GM23338 (cell line): ENCODE data around the gene MMS19. TPM values are rescaled to one million over a fixed set of nuclear protein-coding genes. Genes with fewer than 3 reads are reported as not detected.

Source experiments
- ATAC-seq: fragments of 200-7000 bp; cut with Tn5 transposase; 3 replicates; pipeline ENCODE4 v1.9.1; 2020
- DNase-seq: peaks from one replicate; pipeline ENCODE4 v3.0.0-alpha.2; 2015; ENCODE audit warnings: low spot score
- H2AFZ ChIP-seq: fragments of 200-600 bp; sonication (generic); 2 replicates; pipeline ENCODE4 v1.8.0; 2016; ENCODE audit warnings: antibody characterized with exemption, mild to moderate bottlenecking, moderate library complexity
- H3F3A ChIP-seq: fragments of 200-600 bp; sonication (generic); replicated peaks from 2 replicates; pipeline ENCODE4 v1.8.0; 2017; ENCODE audit warnings: antibody characterized with exemption, mixed run types, low read depth
- H3K27ac ChIP-seq: fragments of 200-600 bp; sonication (generic); 2 replicates; pipeline ENCODE4 v1.6.1; 2016; ENCODE audit warnings: low read depth
- H3K27me3 ChIP-seq: fragments of 200-600 bp; sonication (generic); 2 replicates; pipeline ENCODE4 v1.8.0; 2016; ENCODE audit warnings: mild to moderate bottlenecking, mixed run types, moderate library complexity; ENCODE audit not compliant: insufficient read depth
- H3K36me3 ChIP-seq: fragments of 200-600 bp; sonication (generic); 2 replicates; pipeline ENCODE4 v1.8.0; 2016; ENCODE audit warnings: mild to moderate bottlenecking; ENCODE audit not compliant: insufficient read depth
- H3K4me1 ChIP-seq: fragments of 200-600 bp; sonication (generic); 2 replicates; pipeline ENCODE4 v1.8.0; 2016; ENCODE audit warnings: mild to moderate bottlenecking, moderate library complexity; ENCODE audit not compliant: insufficient read depth
- H3K4me2 ChIP-seq: fragments of 200-600 bp; sonication (generic); 2 replicates; pipeline ENCODE4 v1.7.1; 2017; ENCODE audit warnings: mixed run types
- H3K4me3 ChIP-seq: fragments of 200-600 bp; sonication (generic); 2 replicates; pipeline ENCODE4 v1.6.1; 2016; ENCODE audit warnings: mixed run types
- H3K79me2 ChIP-seq: fragments of 200-600 bp; sonication (generic); replicated peaks from 2 replicates; pipeline ENCODE4 v1.8.0; 2017; ENCODE audit warnings: mild to moderate bottlenecking; ENCODE audit not compliant: insufficient read depth
- H3K9me2 ChIP-seq: fragments of 200-600 bp; sonication (generic); 2 replicates; pipeline ENCODE4 v1.8.0; 2017; ENCODE audit not compliant: insufficient read depth
- H4K20me1 ChIP-seq: fragments of 200-600 bp; sonication (generic); replicated peaks from 2 replicates; pipeline ENCODE4 v1.8.0; 2017; ENCODE audit warnings: mild to moderate bottlenecking; ENCODE audit not compliant: insufficient read depth
- H3K27ac Mint-ChIP-seq: 2 replicates; pipeline ENCODE4 v1.8.0; 2020; ENCODE audit warnings: inconsistent platforms, mild to moderate bottlenecking, moderate library complexity, mixed read lengths
- H3K27me3 Mint-ChIP-seq: 3 replicates; pipeline ENCODE4 v1.8.0; 2022; ENCODE audit warnings: low read depth, mild to moderate bottlenecking, moderate library complexity, mixed read lengths, inconsistent platforms; ENCODE audit not compliant: insufficient read depth, poor library complexity
- H3K36me3 Mint-ChIP-seq: 3 replicates; pipeline ENCODE4 v1.8.0; 2021; ENCODE audit warnings: low read depth, mild to moderate bottlenecking, inconsistent platforms, moderate library complexity, mixed read lengths
- H3K4me1 Mint-ChIP-seq: 3 replicates; pipeline ENCODE4 v1.8.0; 2020; ENCODE audit warnings: mild to moderate bottlenecking, inconsistent platforms, mixed read lengths
- H3K4me3 Mint-ChIP-seq: 3 replicates; pipeline ENCODE4 v1.8.0; 2021; ENCODE audit warnings: moderate library complexity, mild to moderate bottlenecking, inconsistent platforms, mixed read lengths
- H3K9me3 Mint-ChIP-seq: 3 replicates; pipeline ENCODE4 v1.8.0; 2020; ENCODE audit warnings: moderate library complexity, mild to moderate bottlenecking, inconsistent platforms, mixed read lengths
- CREB1 ChIP-seq: fragments of 250-450 bp; sonication (Bioruptor Pico); IDR thresholded peaks from 2 replicates; pipeline ENCODE4 v1.5.0; 2020; ENCODE audit warnings: low read depth, mild to moderate bottlenecking, moderate library complexity
- EZH2phosphoT487 ChIP-seq: fragments of 200-600 bp; sonication (generic); IDR thresholded peaks from one replicate; pipeline ENCODE4 v1.8.1; 2018; ENCODE audit warnings: antibody characterized with exemption; ENCODE audit not compliant: unreplicated experiment
- NANOG ChIP-seq: IDR thresholded peaks from 2 replicates; pipeline ENCODE4 v1.6.1; 2016; ENCODE audit warnings: antibody characterized with exemption, borderline replicate concordance
- ZNF114 ChIP-seq: fragments of 250-450 bp; sonication (Bioruptor Pico); IDR thresholded peaks from 2 replicates; pipeline ENCODE4 v1.5.0; 2020; ENCODE audit warnings: mild to moderate bottlenecking, moderate library complexity
- ZNF331 ChIP-seq: fragments of 250-450 bp; sonication (Bioruptor Pico); IDR thresholded peaks from 2 replicates; pipeline ENCODE4 v1.5.0; 2020; ENCODE audit warnings: low read depth, mild to moderate bottlenecking, moderate library complexity
- polyA plus RNA-seq: library from polyadenylated mRNA; unstranded; fragments of >200 nt; fragmentation: Nextera tagmentation; extraction: Ambion mirVana; gene quantifications from 2 replicates; pipeline ENCODE4 v1.2.1, GENCODE V29; 2016
- total RNA-seq: library from RNA; depleted of rRNA; stranded (reverse); fragments of >200 nt; shearing (Covaris generic); gene quantifications from 2 replicates; pipeline ENCODE4 v1.2.3, GENCODE V29; 2014
- TF ChIP-seq, protein P1 (sequence below), 2 experiments: fragments of 200-600 bp in 1 of 2; sonication (generic) in 1 of 2; conservative IDR thresholded peaks; 2 replicates each; pipeline versions ENCODE4 v1.5.1 to v1.6.1; 2016 to 2017; ENCODE audit warnings: antibody characterized with exemption in 2 of 2, low read depth in 2 of 2, mild to moderate bottlenecking in 2 of 2, moderate library complexity in 1 of 2

MMS19 gene
- total and polyA plus RNA-seq, 2 experiments from 2014 or later, result 81.5 to 252 TPM

DNA sequence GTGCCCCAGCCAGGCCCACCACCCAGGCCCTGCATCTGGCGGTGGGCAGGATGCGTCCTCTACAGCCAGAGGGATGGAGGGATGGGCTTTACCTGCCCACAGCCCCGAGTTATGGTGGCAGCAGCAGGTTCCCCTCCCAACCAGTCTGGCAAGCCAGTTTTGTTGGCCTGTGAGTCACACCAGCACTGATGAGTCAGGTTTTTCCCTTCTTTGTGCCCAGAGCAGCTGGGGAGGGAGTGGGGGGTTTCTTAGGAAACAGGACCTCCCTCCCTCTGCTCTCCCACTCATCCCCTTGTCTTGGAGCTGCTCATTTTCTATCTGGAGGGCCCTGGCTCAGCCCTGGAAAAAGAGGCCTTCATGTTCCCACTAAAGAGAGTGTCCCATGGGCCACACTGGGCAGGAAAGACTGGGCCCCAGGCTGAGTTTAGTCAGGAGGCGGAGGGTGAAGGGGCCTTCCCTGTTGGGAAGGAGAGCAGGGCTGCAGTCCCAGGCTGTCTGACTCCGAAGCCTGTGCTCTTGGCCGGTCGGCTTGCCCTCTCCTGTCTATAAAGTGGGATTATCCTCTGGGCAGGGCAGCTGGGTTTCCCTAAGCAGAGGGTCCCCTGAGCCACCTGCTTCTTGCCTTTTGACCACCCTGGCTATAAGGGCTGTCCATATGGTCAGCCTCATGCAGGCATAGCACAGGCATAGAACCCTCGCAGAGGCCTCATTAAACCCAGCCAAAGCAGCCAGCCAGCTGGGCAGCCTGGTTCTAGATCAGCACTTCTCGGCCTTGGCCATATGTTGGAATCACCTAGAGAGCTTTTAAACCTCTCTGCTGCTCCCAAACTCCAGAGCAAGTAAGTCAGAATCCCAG, 44.2 kb upstream of the MMS19 start:
- Histone ChIP-seq H3F3A (0 out of 2 replicates have a peak, but pooled peaks cover 7% of the 10 kb centered on the region), H3K4me2 (no peak overlapping the region), H3K79me2 (peaks cover 9% of the 10 kb centered on the region), H3K9me2 (no peaks in the 10 kb centered on the region), H2AFZ (no peak overlapping the region), H3K4me3 (no peak overlapping the region), H3K36me3 (no peaks in the 10 kb centered on the region), H3K27ac (no peak overlapping the region), H3K4me1 (peaks cover 19% of the 10 kb centered on the region), H3K27me3 (no peaks in the 10 kb centered on the region), H4K20me1 (no peaks in the 10 kb centered on the region)
- H3K27me3 Mint-ChIP-seq, result peaks cover 8% of the 10 kb centered on the region
- H3K9me3 Mint-ChIP-seq, result no peaks in the 10 kb centered on the region; the same call in 2 of the 3 replicates
- peak overlapping the region; percentile 7 for H3K27ac Mint-ChIP-seq
- ATAC-seq (peak; percentile 14), DNase-seq (no peak)
- no peaks in the 10 kb centered on the region for H3K36me3 Mint-ChIP-seq
- H3K4me1 Mint-ChIP-seq, result peaks cover 32% of the 10 kb centered on the region
- no peak overlapping the region for H3K4me3 Mint-ChIP-seq
- TF ChIP-seq ZNF331 (CRISPR knock-in tag) (no peak), EZH2phosphoT487 (no peak), ZNF114 (CRISPR knock-in tag) (no peak), CREB1 (CRISPR knock-in tag) (no peak)
- TF ChIP-seq, protein P1, sequence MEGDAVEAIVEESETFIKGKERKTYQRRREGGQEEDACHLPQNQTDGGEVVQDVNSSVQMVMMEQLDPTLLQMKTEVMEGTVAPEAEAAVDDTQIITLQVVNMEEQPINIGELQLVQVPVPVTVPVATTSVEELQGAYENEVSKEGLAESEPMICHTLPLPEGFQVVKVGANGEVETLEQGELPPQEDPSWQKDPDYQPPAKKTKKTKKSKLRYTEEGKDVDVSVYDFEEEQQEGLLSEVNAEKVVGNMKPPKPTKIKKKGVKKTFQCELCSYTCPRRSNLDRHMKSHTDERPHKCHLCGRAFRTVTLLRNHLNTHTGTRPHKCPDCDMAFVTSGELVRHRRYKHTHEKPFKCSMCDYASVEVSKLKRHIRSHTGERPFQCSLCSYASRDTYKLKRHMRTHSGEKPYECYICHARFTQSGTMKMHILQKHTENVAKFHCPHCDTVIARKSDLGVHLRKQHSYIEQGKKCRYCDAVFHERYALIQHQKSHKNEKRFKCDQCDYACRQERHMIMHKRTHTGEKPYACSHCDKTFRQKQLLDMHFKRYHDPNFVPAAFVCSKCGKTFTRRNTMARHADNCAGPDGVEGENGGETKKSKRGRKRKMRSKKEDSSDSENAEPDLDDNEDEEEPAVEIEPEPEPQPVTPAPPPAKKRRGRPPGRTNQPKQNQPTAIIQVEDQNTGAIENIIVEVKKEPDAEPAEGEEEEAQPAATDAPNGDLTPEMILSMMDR (conservative IDR thresholded peaks at IDR 0.05; ENCODE audit: low read depth in 2 of 2), result no peak

DNA sequence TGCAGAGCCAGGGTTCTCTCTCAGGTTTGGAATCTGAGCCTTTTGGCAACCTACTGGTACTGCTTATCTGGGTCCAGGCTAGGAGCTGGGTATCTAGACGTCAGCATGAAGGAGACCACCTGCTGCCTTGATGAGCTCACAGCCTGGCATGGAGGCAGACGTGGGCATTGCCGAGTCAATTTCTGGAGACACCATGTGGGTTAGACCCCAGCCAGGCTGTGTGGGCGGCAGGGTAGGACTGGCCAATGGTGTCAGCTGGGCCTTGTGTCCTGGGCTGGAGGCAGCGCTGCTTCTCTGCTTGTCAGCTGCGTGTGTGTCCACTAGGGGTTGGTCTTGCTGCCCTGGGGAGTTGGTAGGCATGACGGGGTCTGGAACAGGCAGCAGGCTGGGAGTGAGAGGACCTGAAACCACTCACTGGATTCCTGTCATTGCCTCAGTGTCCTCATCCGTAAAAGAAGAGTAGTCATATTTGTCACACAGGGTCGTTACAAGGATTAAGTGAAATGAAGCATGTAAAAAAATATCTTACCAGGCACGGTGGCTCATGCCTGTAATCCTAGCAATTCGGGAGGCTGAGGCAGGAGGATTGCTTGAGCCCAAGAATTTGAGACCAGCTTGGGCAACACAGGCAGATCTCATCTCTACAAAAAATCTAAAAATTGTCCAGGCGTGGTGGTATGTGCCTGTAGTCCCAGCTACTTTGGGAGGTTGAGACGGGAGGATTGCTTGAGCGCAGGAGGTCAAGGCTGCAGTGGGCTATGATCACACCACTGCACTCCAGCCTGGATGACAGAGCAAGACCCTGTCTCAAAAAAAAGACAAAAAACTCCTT, 42.7 kb upstream of the MMS19 start:
- Mint-ChIP-seq H3K36me3 (no peaks in the 10 kb centered on the region), H3K4me1 (peaks cover 32% of the 10 kb centered on the region), H3K4me3 (no peak overlapping the region), H3K27me3 (peaks cover 10% of the 10 kb centered on the region), H3K27ac (peak overlapping the region; percentile 31; the same call in 1 of the 2 replicates), H3K9me3 (no peaks in the 10 kb centered on the region; the same call in 2 of the 3 replicates)
- TF ChIP-seq ZNF331 (CRISPR knock-in tag) (no peak), NANOG (no peak)
- TF ChIP-seq, protein P1 (conservative IDR thresholded peaks at IDR 0.05; ENCODE audit: low read depth in 2 of 2), result peak in 1 of 2 experiments; percentile 56; a peak in 3 of 4 replicates
- no peaks in the 10 kb centered on the region for H3K36me3 ChIP-seq
- DNase-seq (peak; percentile 43), ATAC-seq (peak; percentile 54)
- no peak overlapping the region for H3K4me2 ChIP-seq
- H3K4me3 ChIP-seq, result no peak overlapping the region
- no peak overlapping the region; the same call in 1 of the 2 replicates for H3K27ac ChIP-seq
- 0 out of 2 replicates have a peak, but pooled peaks cover 7% of the 10 kb centered on the region for H3F3A ChIP-seq
- H3K27me3 ChIP-seq, result no peaks in the 10 kb centered on the region
- H2AFZ ChIP-seq, result no peak overlapping the region
- H3K79me2 ChIP-seq, result peaks cover 9% of the 10 kb centered on the region
- H4K20me1 ChIP-seq, result no peaks in the 10 kb centered on the region
- H3K4me1 ChIP-seq, result peaks cover 19% of the 10 kb centered on the region
- no peaks in the 10 kb centered on the region for H3K9me2 ChIP-seq
